HL-60 (cell line): Measurements from ENCODE around the gene UTP3.

Experiments used
- DNase-seq, 2 experiments: peaks; one replicate each; pipeline ENCODE4 v3.0.0-alpha.2; 2010 to 2020; ENCODE audit warnings: low read depth in 1 of 2, low spot score in 1 of 2
- H3K27ac ChIP-seq: fragments of 250-450 bp; sonication (Bioruptor Pico); replicated peaks from 2 replicates; pipeline ENCODE4 v1.5.1; 2020; ENCODE audit warnings: mild to moderate bottlenecking, moderate library complexity
- H3K27me3 ChIP-seq: fragments of 250-450 bp; sonication (Bioruptor Pico); 2 replicates; pipeline ENCODE4 v1.5.1; 2021; ENCODE audit warnings: mild to moderate bottlenecking, moderate library complexity; ENCODE audit not compliant: insufficient read depth, poor library complexity, severe bottlenecking
- H3K4me3 ChIP-seq: replicated peaks from 2 replicates; pipeline ENCODE4 v1.5.1; 2011; ENCODE audit warnings: mild to moderate bottlenecking, control low read depth, low read length; ENCODE audit not compliant: insufficient read depth
- CTCF ChIP-seq: IDR thresholded peaks from one replicate; pipeline ENCODE4 v1.5.1; 2011; ENCODE audit warnings: low read length, control low read depth, inconsistent platforms; ENCODE audit not compliant: insufficient read depth
- GABPA ChIP-seq: IDR thresholded peaks from 2 replicates; pipeline ENCODE4 v1.6.1; 2012; ENCODE audit warnings: low read depth
- POLR2AphosphoS5 ChIP-seq: IDR thresholded peaks from 2 replicates; pipeline ENCODE4 v1.6.1; 2012; ENCODE audit warnings: low read depth
- REST ChIP-seq: IDR thresholded peaks from 2 replicates; pipeline ENCODE4 v1.6.1; 2012; ENCODE audit warnings: low read depth; ENCODE audit not compliant: insufficient replicate concordance
- SPI1 ChIP-seq: IDR thresholded peaks from 2 replicates; pipeline ENCODE4 v1.6.1; 2012; ENCODE audit warnings: low read depth, mild to moderate bottlenecking, borderline replicate concordance

The UTP3 gene

GRCh38 chr4:70654605-70655011 is 33.7 kb upstream of the UTP3 start:
- DNase-seq, result no peak
- Histone ChIP-seq H3K27ac (no peak overlapping the region), H3K4me3 (no peak overlapping the region), H3K27me3 (no peaks in the 10 kb centered on the region)
- TF ChIP-seq GABPA (no peak), REST (no peak), CTCF (no peak), POLR2AphosphoS5 (no peak), SPI1 (no peak)

- TF ChIP-seq CTCF (no peak), GABPA (no peak), POLR2AphosphoS5 (no peak), REST (no peak)
- no peak overlapping the region for H3K4me3 ChIP-seq
- H3K27ac ChIP-seq, result no peak overlapping the region
- no peak for DNase-seq
- H3K27me3 ChIP-seq, result no peaks in the 10 kb centered on the region
Observed at GRCh38 chr4:70657326-70657725, 31.0 kb upstream of the UTP3 start.

GRCh38 chr4:70658418-70658817 is 29.9 kb upstream of the UTP3 start:
- TF ChIP-seq POLR2AphosphoS5 (no peak), REST (no peak), CTCF (no peak), GABPA (no peak), SPI1 (no peak)
- H3K27ac ChIP-seq, result no peak overlapping the region

More at GRCh38 chr4:70658418-70658817, 29.9 kb upstream of the UTP3 start:
- H3K4me3 ChIP-seq, result no peak overlapping the region
- DNase-seq, result no peak
- H3K27me3 ChIP-seq, result no peaks in the 10 kb centered on the region
